A549 (cell line): ENCODE measurements around the gene PRAME. TPM values are rescaled to one million over a fixed set of nuclear protein-coding genes. Genes with fewer than 3 reads are reported as not detected.

Experiments
- ATAC-seq, 2 experiments: fragments of 200-7000 bp in 1 of 2; fragments of >200 bp in 1 of 2; cut with Nextera tagmentation in 1 of 2; cut with Tn5 transposase in 1 of 2; 3 replicates each; pipeline versions ENCODE4 v1.8.0 to v1.9.1; 2018 to 2020; ENCODE audit warnings: mild to moderate bottlenecking in 1 of 2, moderate library complexity in 1 of 2
- CTCF ChIA-PET: fragments of 300-600 bp; sonication (Branson Sonifier 250); formaldehyde crosslinking; extraction: SDS; loops from one replicate; lab custom pipeline; 2021; ENCODE audit warnings: antibody characterized with exemption, inconsistent platforms; lab: Yijun Ruan, JAX
- POLR2A ChIA-PET: fragments of 350-600 bp; formaldehyde crosslinking; extraction: SDS; loops from one replicate; lab custom pipeline; 2021; ENCODE audit warnings: antibody characterized with exemption, inconsistent platforms; lab: Yijun Ruan, JAX
- DNase-seq, 2 experiments: peaks; one replicate each; pipeline versions ENCODE4 v3.0.0 to v3.0.0-alpha.2; 2011 to 2016; ENCODE audit warnings: low read depth in 1 of 2, low spot score in 1 of 2
- FAIRE-seq: peaks from 2 replicates; lab custom pipeline; 2011; peaks lifted over from hg19 to GRCh38; lab: Jason Lieb, UNC
- H3K27ac ChIP-seq, 2 experiments: fragments of >200 bp; sonication (Bioruptor Twin); formaldehyde crosslinking; 3 replicates each; pipeline ENCODE4 v1.5.1; 2016 to 2017
- H3K4me1 ChIP-seq: fragments of >200 bp; sonication (Bioruptor Twin); formaldehyde crosslinking; 3 replicates; pipeline ENCODE4 v1.6.1; 2016
- H3K4me2 ChIP-seq: fragments of >200 bp; sonication (Bioruptor Twin); formaldehyde crosslinking; 3 replicates; pipeline ENCODE4 v1.6.1; 2016
- H3K4me3 ChIP-seq: fragments of >200 bp; sonication (Bioruptor Twin); formaldehyde crosslinking; 3 replicates; pipeline ENCODE4 v1.5.1; 2016
- H3K9me3 ChIP-seq: fragments of >200 bp; sonication (Bioruptor Twin); formaldehyde crosslinking; 3 replicates; pipeline ENCODE4 v1.6.1; 2016
- BHLHE40 ChIP-seq: IDR thresholded peaks from 2 replicates; pipeline ENCODE4 v1.6.1; 2012; ENCODE audit warnings: low read depth, low read length, inconsistent platforms
- CBX8 ChIP-seq: fragments of 200-600 bp; sonication (generic); IDR thresholded peaks from 2 replicates; pipeline ENCODE4 v1.6.1; 2016
- CHD4 ChIP-seq: fragments of 200-600 bp; sonication (generic); IDR thresholded peaks from 2 replicates; pipeline ENCODE4 v1.6.1; 2016; ENCODE audit warnings: antibody characterized with exemption, mild to moderate bottlenecking, borderline replicate concordance
- EHF ChIP-seq: fragments of 250-450 bp; sonication (Bioruptor Pico); IDR thresholded peaks from 2 replicates; pipeline ENCODE4 v1.5.0; 2020; ENCODE audit warnings: mild to moderate bottlenecking
- ELK1 ChIP-seq: fragments of 150-350 bp; IDR thresholded peaks from 2 replicates; pipeline ENCODE4 v1.6.1; 2014; ENCODE audit warnings: low read depth, mild to moderate bottlenecking, low read length
- HEYL ChIP-seq: fragments of 250-450 bp; sonication (Bioruptor Pico); IDR thresholded peaks from 2 replicates; pipeline ENCODE4 v1.8.0; 2021; ENCODE audit warnings: mild to moderate bottlenecking, moderate library complexity
- HMGXB4 ChIP-seq: fragments of 250-450 bp; sonication (Bioruptor Pico); IDR thresholded peaks from 2 replicates; pipeline ENCODE4 v1.5.0; 2021; ENCODE audit warnings: mild to moderate bottlenecking, moderate library complexity, borderline replicate concordance
- HOXB5 ChIP-seq: fragments of 250-450 bp; sonication (Bioruptor Pico); IDR thresholded peaks from 2 replicates; pipeline ENCODE4 v1.5.0; 2020; ENCODE audit warnings: mild to moderate bottlenecking, moderate library complexity
- JUN ChIP-seq, 2 experiments: fragments of >200 bp; sonication (Bioruptor Twin); formaldehyde crosslinking; IDR thresholded peaks; 2 replicates in 1 of 2; 3 replicates in 1 of 2; pipeline ENCODE4 v1.6.1; 2016 to 2017
- KDM1A ChIP-seq: fragments of 200-600 bp; sonication (generic); IDR thresholded peaks from 2 replicates; pipeline ENCODE4 v1.6.1; 2016; ENCODE audit warnings: low read depth, mild to moderate bottlenecking
- MAFK ChIP-seq: fragments of 450-650 bp; IDR thresholded peaks from 2 replicates; pipeline ENCODE4 v1.6.1; 2014; ENCODE audit not compliant: partially characterized antibody
- MYC ChIP-seq: IDR thresholded peaks from 2 replicates; pipeline ENCODE4 v1.6.1; 2012; ENCODE audit warnings: mild to moderate bottlenecking, inconsistent platforms, low read length, improper control_type of control experiment, borderline replicate concordance
- NPAS2 ChIP-seq: fragments of 250-450 bp; sonication (Bioruptor Pico); IDR thresholded peaks from 2 replicates; pipeline ENCODE4 v1.8.0; 2022; ENCODE audit warnings: mild to moderate bottlenecking, moderate library complexity, borderline replicate concordance
- NR3C1 ChIP-seq: fragments of >200 bp; sonication (Bioruptor Twin); formaldehyde crosslinking; IDR thresholded peaks from 3 replicates; pipeline ENCODE4 v1.6.1; 2017
- POLR2AphosphoS2 ChIP-seq: conservative IDR thresholded peaks from 2 replicates; pipeline ENCODE4 v1.6.1; 2012; ENCODE audit warnings: low read length, improper control_type of control experiment, inconsistent platforms
- RAD21 ChIP-seq, 2 experiments: fragments of >200 bp in 1 of 2; sonication (Bioruptor Twin) in 1 of 2; formaldehyde crosslinking in 1 of 2; IDR thresholded peaks in 1 of 2; conservative IDR thresholded peaks in 1 of 2; 2 replicates in 1 of 2; 3 replicates in 1 of 2; pipeline ENCODE4 v1.6.1; 2012 to 2018; ENCODE audit warnings: inconsistent platforms in 1 of 2
- RFX5 ChIP-seq: fragments of 450-650 bp; IDR thresholded peaks from 2 replicates; pipeline ENCODE4 v1.7.1; 2014; ENCODE audit warnings: antibody characterized with exemption, mild to moderate bottlenecking, moderate library complexity
- WGBS: methylation state at CpG from one replicate; pipeline ENCODE4 v1.1.6; 2017; ENCODE audit errors: missing lambda C conversion rate; 5-methylcytosine and 5-hydroxymethylcytosine counted together
- polyA plus RNA-seq, 4 experiments: library from polyadenylated mRNA; depleted of rRNA in 3 of 4; stranded (reverse); fragments of >200 nt; fragmentation: RNase III in 1 of 4; extraction: RNeasy Plus Mini Kit Qiagen cat#74134 plus additional on column Dnase treatment in 1 of 4; gene quantifications; 2 replicates in 3 of 4; 3 replicates in 1 of 4; pipeline ENCODE4 v1.2.3, GENCODE V29; 2011 to 2017
- TF ChIP-seq, protein P1 (sequence below): fragments of >200 bp; sonication (Bioruptor Twin); formaldehyde crosslinking; IDR thresholded peaks from 3 replicates; pipeline ENCODE4 v1.6.1; 2016
- TF ChIP-seq, protein P2 (sequence below): fragments of 250-450 bp; sonication (Bioruptor Pico); IDR thresholded peaks from 2 replicates; pipeline ENCODE4 v1.5.0; 2020; ENCODE audit warnings: low read depth, mild to moderate bottlenecking, moderate library complexity
- TF ChIP-seq, protein P3 (sequence below): fragments of >200 bp; sonication (Bioruptor Twin); formaldehyde crosslinking; IDR thresholded peaks from 3 replicates; pipeline ENCODE4 v1.5.1; 2016
- TF ChIP-seq, protein P4 (sequence below): fragments of >200 bp; sonication (Bioruptor Twin); formaldehyde crosslinking; IDR thresholded peaks from 2 replicates; pipeline ENCODE4 v1.6.1; 2016

The PRAME gene
- polyA plus RNA-seq, 2 of the 4 experiments (the other 2 are of a cell fraction): 130 to 173 TPM

DNA sequence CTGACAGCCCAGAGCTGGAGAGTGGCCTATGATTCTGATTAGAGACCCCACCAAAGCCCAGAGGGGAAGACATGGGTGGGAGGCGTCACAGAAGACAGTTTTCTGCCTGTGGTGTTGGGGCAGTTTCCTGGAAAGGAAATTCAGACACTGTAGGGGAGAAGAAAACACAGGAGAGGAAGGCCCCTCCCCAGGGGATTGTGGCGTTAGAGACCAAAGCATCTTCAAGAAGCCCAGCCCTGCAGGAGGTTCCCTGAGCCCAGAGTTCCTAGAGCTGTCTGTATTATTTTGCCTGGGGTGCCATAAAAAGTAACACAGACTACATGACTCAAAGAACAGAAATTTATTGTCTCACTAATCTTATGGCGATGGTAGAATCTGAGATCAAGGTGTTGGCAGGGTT is 40.2 kb upstream of the PRAME start:
- Histone ChIP-seq H3K4me3 (no peak overlapping the region), H3K9me3 (no peaks in the 10 kb centered on the region)
- no peak for DNase-seq
- no peak for TF ChIP-seq CHD4
- no peak for TF ChIP-seq NPAS2 (CRISPR knock-in tag)
- TF ChIP-seq, protein P1, sequence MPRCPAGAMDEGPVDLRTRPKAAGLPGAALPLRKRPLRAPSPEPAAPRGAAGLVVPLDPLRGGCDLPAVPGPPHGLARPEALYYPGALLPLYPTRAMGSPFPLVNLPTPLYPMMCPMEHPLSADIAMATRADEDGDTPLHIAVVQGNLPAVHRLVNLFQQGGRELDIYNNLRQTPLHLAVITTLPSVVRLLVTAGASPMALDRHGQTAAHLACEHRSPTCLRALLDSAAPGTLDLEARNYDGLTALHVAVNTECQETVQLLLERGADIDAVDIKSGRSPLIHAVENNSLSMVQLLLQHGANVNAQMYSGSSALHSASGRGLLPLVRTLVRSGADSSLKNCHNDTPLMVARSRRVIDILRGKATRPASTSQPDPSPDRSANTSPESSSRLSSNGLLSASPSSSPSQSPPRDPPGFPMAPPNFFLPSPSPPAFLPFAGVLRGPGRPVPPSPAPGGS: no peak
- no peak for TF ChIP-seq NR3C1
- TF ChIP-seq, protein P2, sequence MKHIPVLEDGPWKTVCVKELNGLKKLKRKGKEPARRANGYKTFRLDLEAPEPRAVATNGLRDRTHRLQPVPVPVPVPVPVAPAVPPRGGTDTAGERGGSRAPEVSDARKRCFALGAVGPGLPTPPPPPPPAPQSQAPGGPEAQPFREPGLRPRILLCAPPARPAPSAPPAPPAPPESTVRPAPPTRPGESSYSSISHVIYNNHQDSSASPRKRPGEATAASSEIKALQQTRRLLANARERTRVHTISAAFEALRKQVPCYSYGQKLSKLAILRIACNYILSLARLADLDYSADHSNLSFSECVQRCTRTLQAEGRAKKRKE: no peak
- TF ChIP-seq KDM1A: no peak
- TF ChIP-seq, protein P3, sequence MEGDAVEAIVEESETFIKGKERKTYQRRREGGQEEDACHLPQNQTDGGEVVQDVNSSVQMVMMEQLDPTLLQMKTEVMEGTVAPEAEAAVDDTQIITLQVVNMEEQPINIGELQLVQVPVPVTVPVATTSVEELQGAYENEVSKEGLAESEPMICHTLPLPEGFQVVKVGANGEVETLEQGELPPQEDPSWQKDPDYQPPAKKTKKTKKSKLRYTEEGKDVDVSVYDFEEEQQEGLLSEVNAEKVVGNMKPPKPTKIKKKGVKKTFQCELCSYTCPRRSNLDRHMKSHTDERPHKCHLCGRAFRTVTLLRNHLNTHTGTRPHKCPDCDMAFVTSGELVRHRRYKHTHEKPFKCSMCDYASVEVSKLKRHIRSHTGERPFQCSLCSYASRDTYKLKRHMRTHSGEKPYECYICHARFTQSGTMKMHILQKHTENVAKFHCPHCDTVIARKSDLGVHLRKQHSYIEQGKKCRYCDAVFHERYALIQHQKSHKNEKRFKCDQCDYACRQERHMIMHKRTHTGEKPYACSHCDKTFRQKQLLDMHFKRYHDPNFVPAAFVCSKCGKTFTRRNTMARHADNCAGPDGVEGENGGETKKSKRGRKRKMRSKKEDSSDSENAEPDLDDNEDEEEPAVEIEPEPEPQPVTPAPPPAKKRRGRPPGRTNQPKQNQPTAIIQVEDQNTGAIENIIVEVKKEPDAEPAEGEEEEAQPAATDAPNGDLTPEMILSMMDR: no peak
- no peak for TF ChIP-seq POLR2AphosphoS2
- TF ChIP-seq JUN (IDR thresholded peaks at IDR 0.05): no peak
- TF ChIP-seq HOXB5: no peak
- no peak for TF ChIP-seq MAFK
- TF ChIP-seq EHF (CRISPR knock-in tag): no peak
- TF ChIP-seq HEYL: no peak
- TF ChIP-seq BHLHE40: no peak
- no peak for TF ChIP-seq RFX5
- TF ChIP-seq ELK1: no peak
- no peak for TF ChIP-seq HMGXB4 (CRISPR knock-in tag)
- no peak for TF ChIP-seq MYC
- TF ChIP-seq, all 56 proteins: peak for 0
- Histone ChIP-seq H3K27ac (no peak overlapping the region), H3K4me1 (no peaks in the 10 kb centered on the region), H3K4me2 (no peak overlapping the region)
- CTCF ChIA-PET: interaction anchor here (1.2 to 5.4 kb wide), 2 partner anchors 12 to 135 kb away, joined by 6 to 33 read pairs; no protein-coding TSS in a partner anchor
- FAIRE-seq (no peak), ATAC-seq (no peak)
- POLR2A ChIA-PET: no interaction called here
- 39% methylated on average over 3 of the region's 3 CpGs for WGBS

DNA sequence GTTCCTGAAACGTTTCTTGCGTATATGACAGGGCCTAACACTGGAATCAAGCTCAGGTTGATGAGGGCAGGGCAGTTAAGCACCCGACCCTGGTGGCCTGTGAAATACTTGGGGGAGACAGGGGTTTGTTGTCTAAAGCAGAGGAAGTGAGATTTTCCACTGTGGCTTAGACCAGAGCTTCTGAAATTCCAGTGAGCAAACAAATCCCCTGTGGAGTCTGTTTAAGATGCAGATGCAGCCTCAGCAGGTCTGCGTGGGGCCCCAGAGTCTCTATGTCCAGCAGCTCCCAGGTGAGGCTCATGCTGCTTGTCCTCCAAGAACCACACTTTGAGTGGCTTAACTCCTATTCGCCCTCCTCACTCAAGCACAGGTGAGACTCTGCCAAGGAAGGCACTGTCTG is 39.1 kb upstream of the PRAME start:
- Histone ChIP-seq H3K4me2 (no peak overlapping the region), H3K4me3 (no peak overlapping the region), H3K9me3 (no peaks in the 10 kb centered on the region), H3K4me1 (no peaks in the 10 kb centered on the region), H3K27ac (no peak overlapping the region)
- WGBS: 50% methylated on average over 5 of the region's 5 CpGs
- ChIA-PET CTCF (interaction anchor here (0.8 to 5.4 kb wide), 5 partner anchors 11 to 361 kb away, joined by 3 to 33 read pairs (median 3); partner anchors contain the start of gene PRAME), POLR2A (interaction anchor here (0.6 kb wide), 1 partner anchor 11 kb away, joined by 3 read pairs; no protein-coding TSS in a partner anchor)
- no peak for TF ChIP-seq RAD21 (conservative IDR thresholded peaks at IDR 0.05 in 1 of 2, IDR thresholded peaks at IDR 0.05 in 1 of 2)
- TF ChIP-seq CBX8: no peak
- TF ChIP-seq HOXB5: no peak
- TF ChIP-seq NR3C1: no peak
- TF ChIP-seq, protein P4, sequence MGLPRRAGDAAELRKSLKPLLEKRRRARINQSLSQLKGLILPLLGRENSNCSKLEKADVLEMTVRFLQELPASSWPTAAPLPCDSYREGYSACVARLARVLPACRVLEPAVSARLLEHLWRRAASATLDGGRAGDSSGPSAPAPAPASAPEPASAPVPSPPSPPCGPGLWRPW: no peak
- FAIRE-seq (no peak), DNase-seq (no peak), ATAC-seq (no peak)
